Measurements from ENCODE around the gene TTLL1. TPM values are rescaled to one million over a fixed set of nuclear protein-coding genes. Genes with fewer than 3 reads are reported as not detected.

The TTLL1 gene
- total RNA-seq, 1 donor from 2014 or later, result 6.6 TPM

GRCh38 chr22:43014869-43015676, 74.1 kb downstream of the TTLL1 start, which contains the start of gene PACSIN2:
PACSIN2 (minus strand) TSS chr22:43015149; CDS start chr22:42912080, 103,069 bp downstream.
- intact Hi-C loops (cut with micrococcal nuclease), result loop anchor here (2.0 to 10.0 kb wide), 2 partner anchors 160 to 172 kb away; partner anchors contain the start of genes ARFGAP3 and TTLL12

GRCh38 chr22:43014316-43014868, 74.8 kb downstream of the TTLL1 start:
- intact Hi-C loops (cut with micrococcal nuclease), result loop anchor here (2.0 to 10.0 kb wide), 2 partner anchors 160 to 172 kb away; partner anchors contain the start of genes ARFGAP3 and TTLL12

GRCh38 chr22:43013355-43014315, 75.6 kb downstream of the TTLL1 start:
- intact Hi-C loops (cut with micrococcal nuclease), result loop anchor here (2.0 to 10.0 kb wide), 2 partner anchors 159 to 173 kb away; partner anchors contain the start of genes ARFGAP3 and TTLL12

- intact Hi-C loops (cut with micrococcal nuclease), result loop anchor here (10.0 kb wide), 1 partner anchor 158 kb away; the partner anchor contains the start of gene ARFGAP3
Measured at GRCh38 chr22:43012390-43012789, 76.8 kb downstream of the TTLL1 start.

- intact Hi-C loops (cut with micrococcal nuclease), result loop anchor here (10.0 kb wide), 1 partner anchor 156 kb away; the partner anchor contains the start of gene ARFGAP3
Measured at GRCh38 chr22:43011079-43011478, 78.1 kb downstream of the TTLL1 start.

- intact Hi-C loops (cut with micrococcal nuclease), result no loop called here
Measured at GRCh38 chr22:43009444-43009843, 79.7 kb downstream of the TTLL1 start.

- intact Hi-C loops (cut with micrococcal nuclease), result no loop called here
Measured at GRCh38 chr22:43008921-43009320, 80.3 kb downstream of the TTLL1 start.

GRCh38 chr22:43008509-43008908, 80.7 kb downstream of the TTLL1 start:
- intact Hi-C loops (cut with micrococcal nuclease), result no loop called here

- intact Hi-C loops (cut with micrococcal nuclease), result no loop called here
Measured at GRCh38 chr22:43007519-43008102, 81.6 kb downstream of the TTLL1 start.

- intact Hi-C loops (cut with micrococcal nuclease), result no loop called here
Measured at GRCh38 chr22:43006753-43007152, 82.4 kb downstream of the TTLL1 start.

- intact Hi-C loops (cut with micrococcal nuclease), result no loop called here
Measured at GRCh38 chr22:43006016-43006505, 83.1 kb downstream of the TTLL1 start.

GRCh38 chr22:43005106-43005505, 84.1 kb downstream of the TTLL1 start:
- intact Hi-C loops (cut with micrococcal nuclease), result no loop called here

- intact Hi-C loops (cut with micrococcal nuclease), result no loop called here
Measured at GRCh38 chr22:43004362-43005035, 84.7 kb downstream of the TTLL1 start.

GRCh38 chr22:43002202-43002586, 87.0 kb downstream of the TTLL1 start:
- intact Hi-C loops (cut with micrococcal nuclease), result no loop called here

GRCh38 chr22:43001271-43002201, 87.7 kb downstream of the TTLL1 start:
- intact Hi-C loops (cut with micrococcal nuclease), result no loop called here

GRCh38 chr22:43000441-43001175, 88.6 kb downstream of the TTLL1 start:
- intact Hi-C loops (cut with micrococcal nuclease), result no loop called here

GRCh38 chr22:42997582-42998090, 91.6 kb downstream of the TTLL1 start:
- intact Hi-C loops (cut with micrococcal nuclease), result no loop called here

All from T-helper 2 cell treated with Interferon-gamma antibody and Interleukin-4, amounts not matched to agents 100 ng/mL and 5 ng/mL, for 36 hours (primary cell).